HEK293 (cell line): ENCODE measurements around the gene TAX1BP1.

Source experiments
- CTCF ChIA-PET: fragments of 350-600 bp; formaldehyde crosslinking; extraction: SDS; loops from one replicate; lab custom pipeline; 2021; ENCODE audit warnings: antibody characterized with exemption; lab: Yijun Ruan, JAX
- POLR2A ChIA-PET: fragments of 300-600 bp; formaldehyde crosslinking; extraction: SDS; loops from one replicate; lab custom pipeline; 2020; ENCODE audit warnings: antibody characterized with exemption, inconsistent platforms; lab: Yijun Ruan, JAX
- H3K27ac ChIP-seq: fragments of 200-500 bp; sonication (Bioruptor generic); 2 replicates; pipeline ENCODE4 v1.5.1; 2014; ENCODE audit warnings: low read depth, low read length, control low read depth, inconsistent platforms; ENCODE audit errors: extremely low read depth
- H3K36me3 ChIP-seq, 2 experiments: fragments of 200-500 bp in 1 of 2; sonication (Bioruptor generic) in 1 of 2; 1 replicate in 1 of 2; 2 replicates in 1 of 2; pipeline ENCODE4 v1.5.1; 2014 to 2017; ENCODE audit warnings: inconsistent platforms in 2 of 2, low read length in 2 of 2; ENCODE audit not compliant: control insufficient read depth in 2 of 2, insufficient read depth in 1 of 2
- H3K4me1 ChIP-seq: fragments of 200-500 bp; sonication (Bioruptor generic); 2 replicates; pipeline ENCODE4 v1.5.1; 2014; ENCODE audit warnings: mild to moderate bottlenecking, low read length, inconsistent platforms; ENCODE audit not compliant: control insufficient read depth, insufficient read depth
- H3K4me3 ChIP-seq: 2 replicates; pipeline ENCODE4 v1.5.1; 2011; ENCODE audit warnings: low read depth, mild to moderate bottlenecking, control low read depth, low read length, moderate library complexity
- H3K9me3 ChIP-seq: fragments of 200-500 bp; sonication (Bioruptor generic); 2 replicates; pipeline ENCODE4 v1.5.1; 2014; ENCODE audit warnings: low read depth, low read length, inconsistent platforms; ENCODE audit not compliant: control insufficient read depth, insufficient read depth
- HOXA7 ChIP-seq: sonication (generic); formaldehyde crosslinking; IDR thresholded peaks from 2 replicates; pipeline ENCODE4 v1.8.1; 2022; ENCODE audit warnings: missing genetic modification reagents, borderline replicate concordance
- KLF8 ChIP-seq: fragments of 450-650 bp; formaldehyde crosslinking; IDR thresholded peaks from 2 replicates; pipeline ENCODE4 v1.5.1; 2016; ENCODE audit warnings: missing biosample characterization, missing genetic modification characterization
- OSR2 ChIP-seq: fragments of 450-650 bp; formaldehyde crosslinking; IDR thresholded peaks from 2 replicates; pipeline ENCODE4 v1.5.1; 2016; ENCODE audit warnings: missing biosample characterization, missing genetic modification characterization
- PRDM10 ChIP-seq: fragments of 450-650 bp; formaldehyde crosslinking; IDR thresholded peaks from 2 replicates; pipeline ENCODE4 v1.5.1; 2016; ENCODE audit warnings: missing biosample characterization, missing genetic modification characterization
- TRIM28 ChIP-seq: IDR thresholded peaks from 2 replicates; pipeline ENCODE4 v1.6.1; 2011; ENCODE audit warnings: low read length, control low read depth, borderline replicate concordance
- ZBTB6 ChIP-seq: fragments of 450-650 bp; formaldehyde crosslinking; IDR thresholded peaks from 2 replicates; pipeline ENCODE4 v1.5.1; 2017; ENCODE audit warnings: missing biosample characterization, missing genetic modification characterization
- ZNF140 ChIP-seq: fragments of 450-650 bp; formaldehyde crosslinking; IDR thresholded peaks from 2 replicates; pipeline ENCODE4 v1.5.1; 2016; ENCODE audit warnings: missing biosample characterization, missing genetic modification characterization
- ZNF146 ChIP-seq: fragments of 450-650 bp; formaldehyde crosslinking; IDR thresholded peaks from 2 replicates; pipeline ENCODE4 v1.5.1; 2016; ENCODE audit warnings: missing biosample characterization, missing genetic modification characterization
- ZNF214 ChIP-seq: fragments of 450-650 bp; formaldehyde crosslinking; IDR thresholded peaks from 2 replicates; pipeline ENCODE4 v1.5.1; 2017; ENCODE audit warnings: missing biosample characterization, mild to moderate bottlenecking, missing genetic modification characterization, borderline replicate concordance
- ZNF239 ChIP-seq: fragments of 450-650 bp; formaldehyde crosslinking; IDR thresholded peaks from 2 replicates; pipeline ENCODE4 v1.5.1; 2016; ENCODE audit warnings: missing biosample characterization, missing genetic modification characterization
- ZNF26 ChIP-seq: fragments of 450-650 bp; formaldehyde crosslinking; IDR thresholded peaks from 2 replicates; pipeline ENCODE4 v1.5.1; 2016; ENCODE audit warnings: missing biosample characterization, missing genetic modification characterization
- ZNF266 ChIP-seq: fragments of 450-650 bp; formaldehyde crosslinking; IDR thresholded peaks from 2 replicates; pipeline ENCODE4 v1.5.1; 2016; ENCODE audit warnings: missing biosample characterization, missing genetic modification characterization, low read depth
- ZNF280D ChIP-seq: fragments of 450-650 bp; formaldehyde crosslinking; IDR thresholded peaks from 2 replicates; pipeline ENCODE4 v1.5.1; 2016; ENCODE audit warnings: missing biosample characterization, missing genetic modification characterization
- ZNF398 ChIP-seq: fragments of 450-650 bp; formaldehyde crosslinking; IDR thresholded peaks from 2 replicates; pipeline ENCODE4 v1.5.1; 2017; ENCODE audit warnings: missing biosample characterization, missing genetic modification characterization
- ZNF473 ChIP-seq: fragments of 450-650 bp; formaldehyde crosslinking; IDR thresholded peaks from 2 replicates; pipeline ENCODE4 v1.5.1; 2017; ENCODE audit warnings: missing biosample characterization, missing genetic modification characterization
- ZNF555 ChIP-seq: fragments of 450-650 bp; formaldehyde crosslinking; conservative IDR thresholded peaks from 2 replicates; pipeline ENCODE4 v1.5.1; 2017; ENCODE audit warnings: missing biosample characterization, mild to moderate bottlenecking, missing genetic modification characterization, inconsistent platforms
- ZNF561 ChIP-seq: fragments of 450-650 bp; IDR thresholded peaks from 2 replicates; pipeline ENCODE4 v1.5.1; 2018; ENCODE audit warnings: missing biosample characterization, missing genetic modification characterization, borderline replicate concordance
- ZNF654 ChIP-seq: fragments of 450-650 bp; formaldehyde crosslinking; IDR thresholded peaks from 2 replicates; pipeline ENCODE4 v1.5.1; 2016; ENCODE audit warnings: low read depth, missing biosample characterization, missing genetic modification characterization
- ZNF692 ChIP-seq: fragments of 450-650 bp; formaldehyde crosslinking; IDR thresholded peaks from 2 replicates; pipeline ENCODE4 v1.5.1; 2016; ENCODE audit warnings: missing biosample characterization, missing genetic modification characterization

TAX1BP1 gene

GRCh38 chr7:27870595-27870994 lies 130.6 kb downstream of the TAX1BP1 start:
- H3K4me1 ChIP-seq: no peaks in the 10 kb centered on the region
- CTCF ChIA-PET: interaction anchor here (1.1 kb wide), 1 partner anchor 149 kb away, joined by 4 read pairs; no protein-coding TSS in a partner anchor

GRCh38 chr7:27871086-27871485 lies 131.1 kb downstream of the TAX1BP1 start:
- Histone ChIP-seq H3K36me3 (no peaks in the 10 kb centered on the region), H3K4me1 (no peaks in the 10 kb centered on the region), H3K27ac (no peak overlapping the region), H3K9me3 (no peaks in the 10 kb centered on the region), H3K4me3 (no peak overlapping the region)
- ChIA-PET CTCF (interaction anchor here (1.1 kb wide), 1 partner anchor 149 kb away, joined by 4 read pairs; no protein-coding TSS in a partner anchor), POLR2A (no interaction called here)
- no peak for TF ChIP-seq ZNF654 (tag by site-specific recombination)
- TF ChIP-seq ZNF692 (tag by site-specific recombination): no peak
- TF ChIP-seq ZNF473 (tag by site-specific recombination): no peak
- TF ChIP-seq ZNF214 (tag by site-specific recombination): no peak
- no peak for TF ChIP-seq HOXA7 (CRISPR knock-in tag)
- no peak for TF ChIP-seq PRDM10 (tag by site-specific recombination)
- TF ChIP-seq ZNF561 (tag by site-specific recombination): no peak
- no peak for TF ChIP-seq OSR2 (tag by site-specific recombination)
- TF ChIP-seq ZNF266 (tag by site-specific recombination): no peak
- no peak for TF ChIP-seq ZNF280D (tag by site-specific recombination)

More at GRCh38 chr7:27870595-27870994, 130.6 kb downstream of the TAX1BP1 start:
- Histone ChIP-seq H3K9me3 (no peaks in the 10 kb centered on the region), H3K27ac (no peak overlapping the region), H3K4me3 (no peak overlapping the region), H3K36me3 (no peaks in the 10 kb centered on the region)
- POLR2A ChIA-PET: no interaction called here
- TF ChIP-seq ZNF26 (no peak), ZNF239 (tag by site-specific recombination) (no peak), KLF8 (tag by site-specific recombination) (no peak), ZBTB6 (no peak), TRIM28 (no peak), ZNF140 (tag by site-specific recombination) (no peak), ZNF146 (tag by site-specific recombination) (no peak), HOXA7 (CRISPR knock-in tag) (no peak), ZNF398 (tag by site-specific recombination) (no peak), ZNF266 (tag by site-specific recombination) (no peak), ZNF555 (tag by site-specific recombination) (no peak)
